ENCODE measurements around the gene POGK.
A peak's percentile ranks its signal among the peaks of the same experiment; 100 is the strongest.
"Not testable (repeated sequence)": the region's sequence is repeated elsewhere in the genome, so short reads cannot be mapped to it uniquely, and the experiment has no call there.

Gene POGK

GRCh38 chr1:166838766-166839599 lies at the start of gene POGK:
POGK (plus strand) TSS chr1:166839475; CDS start chr1:166840957, 1,482 bp downstream.
- peak; percentile 74 to 80 for DNase-seq (ENCODE audit: low read depth in 1 of 2, low spot score in 1 of 2)

- no peak for DNase-seq (ENCODE audit: low read depth in 1 of 2, low spot score in 1 of 2)
Measured at GRCh38 chr1:166796620-166797236, 42.5 kb upstream of the POGK start.

GRCh38 chr1:166808952-166809351 lies 30.3 kb upstream of the POGK start:
- DNase-seq (ENCODE audit: low read depth in 1 of 2, low spot score in 1 of 2), result no peak

GRCh38 chr1:166811691-166812090 lies 27.6 kb upstream of the POGK start:
- DNase-seq (ENCODE audit: low read depth in 1 of 2, low spot score in 1 of 2), result no peak

- DNase-seq (ENCODE audit: low read depth in 1 of 2, low spot score in 1 of 2), result no peak
Measured at GRCh38 chr1:166813508-166814223, 25.6 kb upstream of the POGK start.

GRCh38 chr1:166814611-166815010 lies 24.7 kb upstream of the POGK start:
- DNase-seq (ENCODE audit: low read depth in 1 of 2, low spot score in 1 of 2), result no peak

- DNase-seq (ENCODE audit: low read depth in 1 of 2, low spot score in 1 of 2), result no peak
Measured at GRCh38 chr1:166819974-166820373, 19.3 kb upstream of the POGK start.

- DNase-seq (ENCODE audit: low read depth in 1 of 2, low spot score in 1 of 2), result no peak
Measured at GRCh38 chr1:166822385-166822784, 16.9 kb upstream of the POGK start.

- no peak for DNase-seq (ENCODE audit: low read depth in 1 of 2, low spot score in 1 of 2)
Measured at GRCh38 chr1:166827426-166827825, 11.8 kb upstream of the POGK start.

- DNase-seq (ENCODE audit: low read depth in 1 of 2, low spot score in 1 of 2), result not testable (repeated sequence)
Measured at GRCh38 chr1:166829762-166830161, 9.5 kb upstream of the POGK start.

GRCh38 chr1:166836733-166837132 lies 2.5 kb upstream of the POGK start:
- no peak for DNase-seq (ENCODE audit: low read depth in 1 of 2, low spot score in 1 of 2)

- peak; percentile 20 to 37 for DNase-seq (ENCODE audit: low read depth in 1 of 2, low spot score in 1 of 2)
Measured at GRCh38 chr1:166839600-166840308, 479 bp downstream of the POGK start.

GRCh38 chr1:166840309-166841274 lies 1.3 kb downstream of the POGK start:
- no peak for DNase-seq (ENCODE audit: low read depth in 1 of 2, low spot score in 1 of 2)

GRCh38 chr1:166843322-166843721 lies 4.0 kb downstream of the POGK start:
- DNase-seq (ENCODE audit: low read depth in 1 of 2, low spot score in 1 of 2), result no peak

GRCh38 chr1:166843769-166844596 lies 4.7 kb downstream of the POGK start:
- no peak for DNase-seq (ENCODE audit: low read depth in 1 of 2, low spot score in 1 of 2)

GRCh38 chr1:166844791-166845190 lies 5.5 kb downstream of the POGK start:
- no peak for DNase-seq (ENCODE audit: low read depth in 1 of 2, low spot score in 1 of 2)

GRCh38 chr1:166848193-166848592 lies 8.9 kb downstream of the POGK start:
- DNase-seq (ENCODE audit: low read depth in 1 of 2, low spot score in 1 of 2), result no peak

- no peak for DNase-seq (ENCODE audit: low read depth in 1 of 2, low spot score in 1 of 2)
Measured at GRCh38 chr1:166849135-166849534, 9.9 kb downstream of the POGK start.

- DNase-seq (ENCODE audit: low read depth in 1 of 2, low spot score in 1 of 2), result no peak
Measured at GRCh38 chr1:166852918-166853317, 13.6 kb downstream of the POGK start.
